Breast epithelium (tissue), 4 donors: ENCODE results near the gene ABHD16A. TPM values are rescaled to one million over a fixed set of nuclear protein-coding genes. Genes with fewer than 3 reads are reported as not detected.

Experiments
- DNase-seq, 2 donors: peaks; one replicate each; pipeline ENCODE4 v3.0.0-alpha.2; 2019; ENCODE audit warnings: low spot score in 2 of 2
- H3K27ac ChIP-seq, 2 donors: fragments of 200-600 bp; sonication (generic) in 1 of 2; one replicate each; pipeline ENCODE4 v1.5.1; 2016 to 2019; ENCODE audit warnings: mild to moderate bottlenecking in 1 of 2
- H3K27me3 ChIP-seq, 2 donors: fragments of 200-600 bp; sonication (generic) in 1 of 2; one replicate each; pipeline versions ENCODE4 v1.5.1 to v1.6.0; 2017 to 2019; ENCODE audit warnings: control low read depth in 1 of 2, mild to moderate bottlenecking in 1 of 2
- H3K36me3 ChIP-seq: fragments of 200-600 bp; one replicate; pipeline ENCODE4 v1.5.1; 2019
- H3K4me1 ChIP-seq, 2 donors: fragments of 200-600 bp; sonication (generic); one replicate each; pipeline ENCODE4 v1.5.1; 2016 to 2019; ENCODE audit warnings: control low read depth in 1 of 2
- H3K4me3 ChIP-seq, 3 donors: fragments of 200-600 bp; sonication (generic); 1 replicate in 2 of 3; 2 replicates in 1 of 3; pipeline ENCODE4 v1.5.1; 2016 to 2019; ENCODE audit warnings: mild to moderate bottlenecking in 3 of 3, moderate library complexity in 2 of 3
- H3K9me3 ChIP-seq, 2 donors: fragments of 200-600 bp; sonication (generic) in 1 of 2; one replicate each; pipeline ENCODE4 v1.5.1; 2016 to 2019; ENCODE audit warnings: control low read depth in 1 of 2
- POLR2A ChIP-seq: fragments of 450-650 bp; IDR thresholded peaks from one replicate; pipeline ENCODE4 v1.6.1; 2016; ENCODE audit warnings: antibody characterized with exemption, mild to moderate bottlenecking, moderate library complexity
- POLR2AphosphoS5 ChIP-seq, 3 donors: sonication (generic); formaldehyde crosslinking; IDR thresholded peaks; one replicate each; pipeline ENCODE4 v1.6.1; 2017; ENCODE audit warnings: antibody characterized with exemption in 3 of 3
- intact Hi-C: fragments of 100-400 bp; cut with DNase I; formaldehyde crosslinking; loops from one replicate; pipeline ENCODE4 v1.15.1; 2023; ENCODE audit warnings: low total_unique reads
- total RNA-seq, 3 donors: library from RNA; depleted of rRNA; stranded (reverse); fragments of >200 nt; gene quantifications; one replicate each; pipeline ENCODE4 v1.1.0, GENCODE V29; 2016
- TF ChIP-seq, protein P1 (sequence below), 3 donors: fragments of 450-650 bp; IDR thresholded peaks; one replicate each; pipeline ENCODE4 v1.5.1; 2016 to 2017; ENCODE audit warnings: antibody characterized with exemption in 3 of 3, mild to moderate bottlenecking in 3 of 3, moderate library complexity in 3 of 3

Gene ABHD16A
- total RNA-seq, 3 donors from 2014 or later: 42.6 to 62.6 (median 50.5) TPM

DNA sequence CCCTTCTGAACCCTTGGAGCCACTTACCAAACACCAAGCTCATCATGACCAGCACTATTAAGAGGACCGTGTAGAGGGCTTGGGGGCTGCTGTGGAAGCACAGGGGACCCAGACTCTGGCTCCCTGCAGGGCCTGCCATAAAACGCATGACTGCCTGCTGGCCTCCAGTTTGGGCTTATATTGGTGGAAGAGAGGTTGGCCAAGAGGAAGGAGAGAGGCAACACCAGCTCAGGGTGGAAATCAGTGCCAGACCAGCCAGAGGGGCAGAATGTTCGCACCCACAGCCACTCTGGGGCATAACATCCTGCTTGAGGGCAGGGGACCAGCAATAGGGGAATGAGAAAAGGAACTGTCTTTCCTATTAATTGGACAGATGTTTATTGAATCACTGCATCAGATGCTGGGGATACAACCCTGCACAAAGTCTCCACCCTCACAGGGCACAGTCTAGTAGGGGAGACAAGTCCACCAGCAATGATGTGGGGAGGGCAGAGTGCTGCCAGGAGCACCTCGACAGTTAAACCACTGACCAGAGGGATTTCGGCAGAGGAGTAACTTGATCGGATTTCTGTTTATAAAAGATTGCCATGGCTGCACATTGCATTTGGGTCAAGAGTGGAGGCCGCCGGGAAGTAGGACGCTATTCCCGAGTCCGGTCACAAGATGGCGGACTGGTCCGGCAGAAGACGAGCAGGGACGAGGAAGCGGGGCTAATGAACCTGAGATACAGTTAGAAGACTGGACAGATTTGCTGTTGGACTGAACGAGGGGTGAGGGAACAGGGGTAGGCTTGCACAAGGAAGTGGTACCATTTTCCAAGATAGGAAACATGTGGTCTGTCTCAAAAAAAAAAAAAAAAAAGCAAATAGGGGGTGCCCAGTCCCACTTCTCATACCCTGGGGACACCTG is 22.6 kb downstream of the ABHD16A start, which contains the start of gene LY6G5C:
TSS of gene LY6G5C (minus strand) at position 842 of the 909 bp plus-strand sequence. CDS start at position 148, 694 bp downstream.
- Histone ChIP-seq H3K9me3 (no peaks in the 10 kb centered on the region), H3K36me3 (no peaks in the 10 kb centered on the region), H3K4me1 (no peaks in the 10 kb centered on the region), H3K27me3 (no peaks in the 10 kb centered on the region), H3K4me3 (peak within 1 kb of the TSS; percentile 45 to 75 (median 58)), H3K27ac (peak within 1 kb of the TSS; percentile 73 to 79)
- intact Hi-C loops: loop anchor here (5.0 kb wide), 1 partner anchor 157 kb away; no protein-coding TSS in a partner anchor
- TF ChIP-seq POLR2AphosphoS5 (IDR thresholded peaks at IDR 0.05) (peak; percentile 46 to 66 (median 66)), POLR2A (no peak)
- TF ChIP-seq, protein P1, sequence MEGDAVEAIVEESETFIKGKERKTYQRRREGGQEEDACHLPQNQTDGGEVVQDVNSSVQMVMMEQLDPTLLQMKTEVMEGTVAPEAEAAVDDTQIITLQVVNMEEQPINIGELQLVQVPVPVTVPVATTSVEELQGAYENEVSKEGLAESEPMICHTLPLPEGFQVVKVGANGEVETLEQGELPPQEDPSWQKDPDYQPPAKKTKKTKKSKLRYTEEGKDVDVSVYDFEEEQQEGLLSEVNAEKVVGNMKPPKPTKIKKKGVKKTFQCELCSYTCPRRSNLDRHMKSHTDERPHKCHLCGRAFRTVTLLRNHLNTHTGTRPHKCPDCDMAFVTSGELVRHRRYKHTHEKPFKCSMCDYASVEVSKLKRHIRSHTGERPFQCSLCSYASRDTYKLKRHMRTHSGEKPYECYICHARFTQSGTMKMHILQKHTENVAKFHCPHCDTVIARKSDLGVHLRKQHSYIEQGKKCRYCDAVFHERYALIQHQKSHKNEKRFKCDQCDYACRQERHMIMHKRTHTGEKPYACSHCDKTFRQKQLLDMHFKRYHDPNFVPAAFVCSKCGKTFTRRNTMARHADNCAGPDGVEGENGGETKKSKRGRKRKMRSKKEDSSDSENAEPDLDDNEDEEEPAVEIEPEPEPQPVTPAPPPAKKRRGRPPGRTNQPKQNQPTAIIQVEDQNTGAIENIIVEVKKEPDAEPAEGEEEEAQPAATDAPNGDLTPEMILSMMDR (IDR thresholded peaks at IDR 0.05): peak; percentile 47 to 81 (median 76)
- DNase-seq: peak; percentile 83 to 87

DNA sequence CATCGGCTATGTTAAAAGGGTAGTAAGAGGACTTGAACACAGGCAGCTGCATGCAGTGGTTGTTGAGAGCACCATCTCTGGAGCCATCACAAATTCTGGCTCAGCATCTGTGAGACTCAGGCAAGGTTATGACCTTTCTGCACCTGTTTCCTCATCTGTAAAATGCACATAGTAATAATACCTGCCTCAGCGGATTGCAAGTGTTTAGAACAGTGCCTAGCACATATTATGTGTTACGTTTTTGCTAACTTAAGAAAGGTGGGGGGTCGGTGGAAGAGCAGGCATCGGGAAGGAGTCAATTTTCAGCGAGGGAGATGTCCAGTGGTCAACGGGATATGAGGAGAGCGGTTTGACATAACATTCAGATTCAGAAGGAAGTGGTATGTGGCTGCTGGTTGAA is 25.2 kb downstream of the ABHD16A start:
- DNase-seq: no peak
- no peaks in the 10 kb centered on the region for H3K27me3 ChIP-seq
- no peaks in the 10 kb centered on the region for H3K36me3 ChIP-seq
- H3K4me1 ChIP-seq: no peaks in the 10 kb centered on the region
- H3K4me3 ChIP-seq: no peak overlapping the region
- TF ChIP-seq, protein P1 (IDR thresholded peaks at IDR 0.05): no peak
- TF ChIP-seq POLR2AphosphoS5 (IDR thresholded peaks at IDR 0.05) (no peak), POLR2A (no peak)
- no peaks in the 10 kb centered on the region for H3K9me3 ChIP-seq
- no peak overlapping the region for H3K27ac ChIP-seq
- intact Hi-C loops: no loop called here

DNA sequence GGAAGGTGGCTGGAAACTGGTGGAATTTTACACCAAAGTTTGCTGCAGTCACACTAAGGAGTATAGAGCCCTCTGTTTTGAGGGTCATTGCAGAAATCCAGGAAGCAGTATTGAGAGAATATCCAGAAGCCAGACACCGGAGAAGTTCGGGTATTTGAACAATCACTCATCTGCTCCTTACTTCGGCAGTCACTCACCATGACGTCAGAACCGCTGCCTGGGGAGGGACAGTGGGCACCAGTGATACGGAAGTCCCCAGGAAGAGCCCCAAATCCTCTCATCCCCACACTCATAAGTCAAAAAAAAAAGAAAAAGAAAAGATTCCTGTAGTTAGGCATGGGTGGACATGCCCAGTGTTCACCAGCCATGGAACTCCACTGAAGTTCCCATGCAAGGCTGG is 26.2 kb downstream of the ABHD16A start:
- intact Hi-C loops: no loop called here
- H3K4me1 ChIP-seq: no peaks in the 10 kb centered on the region
- DNase-seq: no peak
- H3K9me3 ChIP-seq: no peaks in the 10 kb centered on the region
- H3K4me3 ChIP-seq: no peak overlapping the region
- H3K36me3 ChIP-seq: no peaks in the 10 kb centered on the region
- no peak overlapping the region for H3K27ac ChIP-seq
- H3K27me3 ChIP-seq: no peaks in the 10 kb centered on the region
- no peak for TF ChIP-seq POLR2AphosphoS5 (IDR thresholded peaks at IDR 0.05)
- TF ChIP-seq POLR2A: no peak
- TF ChIP-seq, protein P1 (IDR thresholded peaks at IDR 0.05): no peak

DNA sequence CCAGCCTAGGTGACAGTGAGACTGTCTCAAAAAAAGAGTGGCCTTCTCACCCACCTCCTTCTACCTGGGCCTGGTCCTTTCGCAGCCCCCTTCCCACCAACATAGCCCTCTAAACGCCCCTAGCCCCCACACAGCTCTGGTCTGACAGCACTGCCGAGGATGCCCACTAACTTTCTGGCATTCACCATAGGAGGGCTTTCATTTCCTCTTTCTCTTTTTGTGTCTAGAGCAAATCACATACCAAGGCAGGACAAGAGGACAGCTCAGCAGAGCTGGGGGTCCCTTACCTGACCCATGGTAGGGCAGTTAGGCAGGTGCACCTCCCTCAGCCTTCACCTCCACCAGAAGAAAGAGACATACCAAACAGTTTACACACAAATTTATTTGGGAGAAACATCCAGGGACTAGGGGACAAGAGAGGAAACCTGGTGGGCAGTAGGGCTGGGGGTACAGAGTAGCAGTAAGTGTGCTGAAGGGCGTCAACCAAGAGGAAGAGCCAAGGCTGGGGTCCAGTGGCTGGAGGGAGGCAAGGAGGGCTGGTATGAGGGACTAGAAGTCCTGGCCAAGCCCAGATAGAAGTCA is 26.7 kb downstream of the ABHD16A start:
- no peak overlapping the region for H3K27ac ChIP-seq
- TF ChIP-seq POLR2AphosphoS5 (IDR thresholded peaks at IDR 0.05): no peak
- TF ChIP-seq, protein P1 (IDR thresholded peaks at IDR 0.05): no peak
- TF ChIP-seq POLR2A: no peak
- no peaks in the 10 kb centered on the region for H3K4me1 ChIP-seq
- H3K4me3 ChIP-seq: no peak overlapping the region
- no peaks in the 10 kb centered on the region for H3K36me3 ChIP-seq
- DNase-seq: no peak
- H3K9me3 ChIP-seq: no peaks in the 10 kb centered on the region
- intact Hi-C loops: no loop called here
- H3K27me3 ChIP-seq: no peaks in the 10 kb centered on the region

DNA sequence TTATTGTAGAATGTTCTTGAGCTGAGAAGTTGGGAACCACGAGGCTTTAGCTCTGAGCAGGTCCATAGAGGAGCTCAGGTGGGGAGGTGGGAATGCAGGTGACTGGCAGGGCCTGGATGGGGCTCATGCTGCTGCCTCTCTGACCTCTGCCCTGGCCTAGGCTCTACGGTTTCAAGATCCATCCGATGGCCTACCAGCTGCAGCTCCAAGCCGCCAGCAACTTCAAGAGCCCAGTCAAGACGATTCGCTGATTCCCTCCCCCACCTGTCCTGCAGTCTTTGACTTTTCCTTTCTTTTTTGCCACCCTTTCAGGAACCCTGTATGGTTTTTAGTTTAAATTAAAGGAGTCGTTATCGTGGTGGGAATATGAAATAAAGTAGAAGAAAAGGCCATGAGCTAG is 33.4 kb downstream of the ABHD16A start, which contains the start of gene LY6G5B:
TSS of gene LY6G5B (plus strand) at position 301 of the 400 bp plus-strand sequence. CDS start 975 bp downstream, outside the sequence.
- Histone ChIP-seq H3K4me1 (peaks cover 7 to 12% of the 10 kb centered on the region in 2 donors), H3K27me3 (no peaks in the 10 kb centered on the region), H3K4me3 (no peak within 1 kb of the TSS), H3K27ac (no peak within 1 kb of the TSS), H3K36me3 (no peaks in the 10 kb centered on the region), H3K9me3 (no peaks in the 10 kb centered on the region)
- intact Hi-C loops: no loop called here
- TF ChIP-seq POLR2A: no peak
- TF ChIP-seq POLR2AphosphoS5 (IDR thresholded peaks at IDR 0.05): no peak
- TF ChIP-seq, protein P1 (IDR thresholded peaks at IDR 0.05): no peak
- no peak for DNase-seq
